GM18858 (cell line): ENCODE measurements around the gene POC1B.

Experiments
- ATAC-seq: cut with Tn5 transposase; IDR thresholded peaks from one replicate; pipeline ENCODE4 v1.9.1; 2021; ENCODE audit not compliant: unreplicated experiment

POC1B gene

DNA sequence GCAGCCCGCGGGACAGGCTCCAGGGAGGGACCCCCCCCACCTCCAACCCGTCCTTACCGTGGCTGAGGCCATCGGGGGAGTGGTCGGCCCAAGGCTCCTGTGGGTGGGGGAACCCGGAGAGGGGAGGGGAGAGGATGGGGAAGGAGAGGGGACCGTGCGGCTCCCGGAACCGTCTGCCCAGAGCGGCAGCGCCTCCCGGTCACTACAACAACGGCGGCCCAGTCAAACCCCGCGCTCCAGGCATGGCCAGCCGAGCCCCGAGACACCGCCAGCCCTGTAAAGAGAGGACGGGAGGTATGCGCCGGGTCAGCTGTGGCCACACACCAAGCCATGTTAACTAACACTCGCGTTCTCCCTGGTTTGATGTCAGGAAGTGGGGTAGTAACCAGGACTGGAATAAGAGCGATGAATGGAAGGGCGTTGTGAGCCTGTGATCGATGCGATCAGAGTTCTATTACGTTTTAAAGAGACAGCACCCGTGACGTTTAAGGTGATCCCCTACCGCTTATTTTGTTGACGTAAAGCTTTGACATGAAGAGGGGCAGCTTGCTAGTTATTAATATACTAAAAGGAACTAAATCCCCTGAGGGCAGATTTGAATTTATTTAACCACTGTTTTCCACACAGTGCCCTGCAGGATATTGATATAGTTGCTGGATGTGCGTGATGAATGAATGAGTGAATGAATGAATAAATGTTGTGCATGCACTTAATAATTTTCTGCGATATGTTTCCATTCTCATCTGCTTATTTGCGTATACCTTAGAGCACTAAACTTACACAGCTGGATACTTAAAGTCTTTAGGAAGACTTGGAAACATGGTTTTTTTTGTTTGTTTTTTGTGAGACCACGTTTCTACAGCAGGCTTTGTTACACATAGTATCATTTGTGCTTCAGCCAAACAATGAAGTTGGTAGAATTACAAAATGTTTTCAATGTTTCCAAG lies at the start of gene POC1B:
Gene POC1B (minus strand): TSS at position 224 of the 947 bp plus-strand sequence. CDS start 152 bp downstream, at position 72.
- ATAC-seq: peak; percentile 39

DNA sequence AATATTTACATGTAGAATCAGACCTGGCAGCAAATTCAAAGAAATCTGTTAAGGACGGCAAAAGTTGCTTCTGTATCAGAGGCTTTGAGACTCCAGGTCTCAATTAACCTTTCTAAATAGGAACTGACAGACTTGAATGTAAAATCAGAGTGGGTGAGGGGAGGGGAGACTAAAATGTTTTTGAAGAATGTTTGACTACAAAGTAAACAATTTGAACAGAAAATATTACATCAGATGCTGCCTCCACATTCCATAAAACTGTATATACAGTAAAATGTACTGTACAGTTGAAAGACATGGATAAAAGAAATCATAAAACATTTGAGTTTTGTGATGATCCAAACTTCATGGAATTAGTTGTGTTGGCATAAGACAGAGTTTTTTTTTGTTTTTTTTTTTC lies 49.5 kb upstream of the POC1B start:
- ATAC-seq: no peak

DNA sequence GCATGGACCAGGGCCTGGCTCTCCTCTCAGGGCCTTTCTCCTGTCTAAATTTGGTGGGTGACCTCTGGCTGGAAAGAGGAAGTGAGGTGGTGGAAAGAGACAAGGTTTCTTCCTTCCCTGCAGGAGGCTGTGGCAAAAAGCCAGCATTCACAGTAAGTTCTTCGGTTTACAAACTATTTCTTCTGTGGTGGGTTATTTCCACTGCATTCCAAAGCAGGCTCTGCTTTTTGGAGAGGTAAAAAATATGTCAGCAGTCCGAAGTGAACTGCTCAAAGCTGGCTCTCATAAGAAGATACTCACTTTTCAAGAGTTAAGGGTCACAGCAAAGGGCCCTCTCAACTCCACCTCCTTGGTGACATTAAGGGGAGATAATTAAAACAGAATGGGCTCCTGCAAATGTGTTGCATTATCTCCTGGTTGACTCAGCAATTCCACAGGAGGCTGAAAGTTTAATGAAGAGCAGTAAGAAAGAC lies 48.9 kb upstream of the POC1B start:
- no peak for ATAC-seq

DNA sequence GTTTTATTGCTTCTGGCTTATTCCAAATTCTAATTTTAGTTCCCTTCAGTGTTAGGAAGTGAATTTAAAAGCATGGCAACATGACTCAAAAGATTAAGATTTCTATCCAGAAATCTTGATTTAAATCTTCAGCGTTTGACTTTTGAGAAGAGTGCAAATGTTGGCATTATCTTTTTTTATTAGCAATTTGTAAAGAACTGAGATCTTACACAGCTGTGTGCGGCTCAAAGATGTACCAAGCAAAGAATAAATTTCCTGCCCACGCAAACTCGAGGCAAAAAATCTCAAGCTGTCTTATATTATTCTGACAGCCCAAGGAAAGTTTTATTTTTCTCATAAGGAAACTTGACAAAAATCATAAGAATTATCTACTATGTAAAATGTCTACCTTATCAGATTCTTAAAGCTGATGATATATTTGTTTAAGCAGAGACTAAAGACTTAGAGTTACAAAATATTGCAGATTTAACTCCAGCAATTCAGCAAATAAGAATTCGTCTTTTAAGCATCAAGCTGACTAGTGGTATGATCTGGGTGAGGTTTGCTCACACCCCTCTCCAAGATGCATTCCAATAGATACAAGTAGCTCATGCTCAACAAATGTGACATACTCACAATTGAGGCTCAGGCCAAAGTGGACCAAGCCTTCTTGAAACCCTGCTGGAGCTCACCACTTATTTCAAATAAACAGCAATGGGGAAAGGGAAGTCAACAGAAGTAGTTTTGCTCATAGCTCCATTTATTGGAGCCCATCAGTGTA lies 47.4 kb upstream of the POC1B start:
- ATAC-seq: no peak

DNA sequence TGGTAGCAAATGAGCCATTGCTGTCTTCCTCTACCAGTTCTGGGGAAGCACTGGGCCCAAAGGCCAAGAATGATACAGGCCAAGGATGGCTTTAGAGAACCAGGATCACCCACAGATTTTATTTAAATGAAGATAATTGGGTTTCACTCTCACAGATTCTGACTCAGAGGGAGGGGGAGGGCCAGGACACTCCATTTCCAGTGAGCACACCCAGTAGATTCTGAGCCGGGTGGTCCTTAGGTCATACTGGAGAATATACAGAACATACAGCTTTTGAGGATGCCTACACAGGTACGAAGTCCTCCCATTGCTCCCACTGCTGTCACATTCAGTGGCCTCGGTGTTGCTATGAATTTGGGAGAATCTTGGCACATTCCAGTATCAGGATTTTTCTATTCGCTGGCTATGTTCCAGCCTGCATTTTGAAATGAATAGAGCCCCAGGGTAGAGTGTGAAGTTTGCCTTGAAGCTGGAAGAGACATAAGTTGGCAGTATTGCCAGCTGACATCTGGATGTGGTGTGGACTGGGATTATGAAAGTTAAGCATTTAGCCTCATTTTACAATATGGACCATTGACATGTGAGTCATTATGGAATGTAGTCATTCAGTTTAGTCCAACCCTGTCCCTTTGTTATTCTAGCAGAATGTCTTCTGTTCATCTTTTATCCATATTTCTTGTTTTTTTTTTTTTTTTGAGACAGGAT lies 45.8 kb upstream of the POC1B start:
- ATAC-seq: no peak

DNA sequence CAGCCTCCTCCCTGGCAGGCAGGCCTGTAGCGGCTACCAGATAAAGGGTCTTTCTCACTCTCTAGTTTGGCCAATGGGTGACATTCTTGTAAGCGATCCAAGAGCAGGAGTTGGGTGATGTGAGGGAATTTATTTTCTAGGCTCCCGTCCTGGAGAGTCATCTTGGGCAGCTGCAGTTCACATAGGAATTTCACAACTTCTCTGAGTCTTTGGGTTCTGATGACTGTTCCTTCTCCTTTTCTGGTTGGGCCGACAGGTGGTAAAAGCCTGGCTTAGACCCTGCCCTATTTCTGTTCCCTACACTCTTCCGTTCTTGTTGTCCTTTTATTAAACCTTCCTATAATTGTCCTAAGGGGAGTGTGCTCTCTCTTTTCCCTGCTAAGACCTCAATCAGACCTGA lies 42.6 kb upstream of the POC1B start:
- ATAC-seq: no peak

DNA sequence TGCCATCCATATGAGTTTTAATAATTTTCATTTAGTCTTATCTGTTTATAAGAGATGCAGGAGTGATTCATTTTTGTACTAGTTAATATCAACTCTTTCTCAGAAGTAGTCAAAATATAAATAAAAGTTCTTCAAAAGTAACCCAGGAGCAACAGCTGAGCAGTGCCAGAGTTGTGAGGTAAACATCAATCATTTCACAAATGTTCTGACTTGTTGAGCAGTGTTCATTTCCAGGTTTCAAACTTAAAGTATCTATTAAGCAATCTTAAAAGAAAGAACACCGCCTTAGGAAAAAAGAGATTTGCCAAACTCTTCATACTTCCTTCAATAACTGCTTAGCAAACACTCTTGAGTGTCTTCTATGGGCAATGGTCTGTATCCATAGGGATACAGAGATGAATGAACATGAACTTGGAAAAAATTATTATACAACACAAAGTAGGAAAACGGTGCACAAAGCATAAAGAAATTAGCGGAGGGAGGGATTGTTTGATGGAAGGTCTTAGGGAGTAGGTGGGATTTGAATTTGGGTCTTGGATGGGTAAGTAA lies 41.9 kb upstream of the POC1B start:
- ATAC-seq: no peak

DNA sequence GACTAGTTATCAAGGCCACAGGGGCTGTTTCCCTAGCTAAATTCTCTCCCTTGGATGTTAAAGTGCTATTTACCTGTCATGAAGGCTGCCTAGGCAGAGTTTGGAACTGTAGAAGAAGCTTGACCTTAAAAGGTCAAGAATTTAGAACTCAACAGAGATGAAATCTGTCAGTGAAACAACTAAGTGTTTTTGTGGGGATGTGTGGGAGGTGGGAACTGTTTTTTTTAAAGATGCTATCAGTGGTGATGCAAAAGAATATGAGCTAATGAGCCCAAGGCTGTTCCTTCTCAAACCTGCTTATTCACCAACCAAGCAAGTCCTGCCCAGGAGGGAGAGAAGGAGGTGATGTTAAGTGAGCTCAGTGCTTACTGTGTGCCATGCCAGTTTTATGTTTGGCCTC lies 40.8 kb upstream of the POC1B start:
- peak; percentile 73 for ATAC-seq

DNA sequence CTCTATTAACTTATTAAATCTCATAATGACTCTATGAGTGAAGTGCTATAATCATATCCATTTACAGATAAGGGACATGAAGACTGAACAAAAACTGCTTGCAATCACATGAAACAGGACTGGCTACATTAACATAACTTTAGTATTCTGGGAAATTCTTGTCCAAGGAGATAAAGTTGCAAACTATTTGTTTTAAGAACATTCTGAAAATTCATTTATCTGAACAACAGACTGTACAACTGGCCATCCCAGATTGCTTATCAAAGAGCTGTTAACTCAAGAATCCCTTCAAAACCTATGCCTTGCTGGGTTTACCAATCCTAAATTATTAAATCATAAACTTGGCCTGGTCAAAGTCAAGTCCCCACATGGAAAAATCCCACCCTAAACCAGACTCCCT lies 39.2 kb upstream of the POC1B start:
- ATAC-seq: no peak

DNA sequence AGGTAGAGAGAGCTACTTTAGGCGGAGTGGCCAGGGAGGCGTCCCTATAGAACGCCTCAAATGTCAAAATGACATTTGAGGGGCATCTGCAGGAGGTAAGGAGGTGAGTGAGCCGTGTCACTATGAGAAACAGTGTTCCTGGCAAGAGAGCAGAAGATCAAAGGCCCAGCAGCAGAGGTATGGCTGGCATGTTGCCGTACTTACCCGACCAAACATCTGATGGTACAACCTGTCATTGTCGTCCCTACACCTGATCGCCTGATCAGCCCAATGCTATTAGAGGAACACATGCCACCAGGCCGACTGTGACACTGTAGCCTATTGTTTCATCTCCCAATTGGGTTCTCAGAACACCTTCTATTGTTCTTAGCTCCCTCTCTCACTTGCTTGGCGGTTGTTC lies 33.9 kb upstream of the POC1B start:
- ATAC-seq: no peak

DNA sequence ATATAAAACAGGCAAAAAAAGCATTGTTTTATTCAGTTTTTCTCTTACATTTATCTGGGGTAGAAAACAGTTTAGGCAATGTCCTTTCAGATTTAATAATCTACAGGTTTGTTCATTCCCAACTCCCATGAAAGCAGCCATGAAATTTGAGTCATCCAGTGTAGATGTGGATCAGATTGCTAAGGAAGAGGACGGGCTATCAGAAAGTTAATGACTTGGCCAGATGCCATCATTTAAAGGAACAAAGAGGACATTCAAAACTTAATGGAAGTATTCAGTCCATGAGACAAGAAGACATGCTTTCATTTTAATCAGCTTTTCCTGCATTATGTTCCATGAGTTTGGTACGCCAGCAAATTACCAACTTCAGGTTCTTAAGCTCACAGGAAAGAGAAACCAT lies 31.1 kb upstream of the POC1B start:
- no peak for ATAC-seq

DNA sequence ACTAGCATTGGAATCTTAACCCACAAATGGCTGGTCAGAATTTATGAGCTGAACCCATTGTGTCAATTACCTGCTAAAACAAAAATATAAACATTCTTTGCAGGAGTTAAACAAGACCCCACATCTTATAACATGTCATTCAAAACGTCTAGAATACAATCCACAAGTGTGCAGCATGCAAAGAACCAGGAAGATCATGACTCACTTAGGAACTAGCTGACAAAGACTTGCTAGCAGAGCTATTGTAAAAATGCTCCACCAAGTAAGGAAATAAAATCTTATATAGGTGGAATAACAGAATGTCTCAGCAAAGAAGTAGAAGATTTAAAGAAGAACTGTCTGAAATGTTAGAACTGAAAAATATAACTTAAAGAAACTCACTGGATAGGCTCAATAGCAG lies 26.5 kb upstream of the POC1B start:
- no peak for ATAC-seq

DNA sequence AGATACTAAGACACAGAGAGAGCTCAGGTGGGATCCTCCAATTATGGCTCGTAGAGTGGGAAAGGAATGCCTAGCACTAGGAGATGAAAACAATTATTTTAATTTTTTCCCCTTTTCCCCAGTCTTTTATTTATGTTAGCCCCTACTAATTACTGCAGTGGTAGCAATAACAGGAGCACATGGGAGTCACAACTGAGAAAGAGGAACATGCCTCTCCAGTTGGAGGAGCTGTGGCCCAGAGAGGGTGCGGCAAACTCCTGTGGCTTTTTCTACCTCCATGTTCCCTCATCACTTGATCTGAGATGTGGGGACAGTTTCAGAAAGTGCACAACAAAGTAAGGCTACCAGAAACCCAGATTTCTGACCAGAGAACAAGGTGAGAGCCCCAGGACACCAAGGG lies 25.9 kb upstream of the POC1B start:
- no peak for ATAC-seq

DNA sequence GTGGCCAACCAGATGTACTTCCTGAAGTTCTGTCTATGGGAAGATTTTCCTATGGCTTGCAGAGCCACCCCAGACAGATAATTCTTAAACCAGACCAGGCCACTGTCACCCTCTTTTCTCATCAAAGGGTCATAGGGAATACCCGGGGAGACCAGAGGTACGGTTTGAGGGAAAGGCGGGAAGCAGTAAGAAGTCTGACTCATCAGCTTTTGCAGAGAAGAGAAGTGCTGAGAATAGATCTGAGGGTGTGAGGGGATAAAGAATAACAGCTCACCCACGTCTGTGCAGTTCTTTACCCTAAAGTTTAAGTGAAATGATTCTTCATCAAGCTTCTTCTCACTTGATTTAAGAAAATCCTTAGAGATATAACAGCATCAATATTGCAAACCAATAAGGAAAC lies 21.3 kb upstream of the POC1B start:
- ATAC-seq: no peak

DNA sequence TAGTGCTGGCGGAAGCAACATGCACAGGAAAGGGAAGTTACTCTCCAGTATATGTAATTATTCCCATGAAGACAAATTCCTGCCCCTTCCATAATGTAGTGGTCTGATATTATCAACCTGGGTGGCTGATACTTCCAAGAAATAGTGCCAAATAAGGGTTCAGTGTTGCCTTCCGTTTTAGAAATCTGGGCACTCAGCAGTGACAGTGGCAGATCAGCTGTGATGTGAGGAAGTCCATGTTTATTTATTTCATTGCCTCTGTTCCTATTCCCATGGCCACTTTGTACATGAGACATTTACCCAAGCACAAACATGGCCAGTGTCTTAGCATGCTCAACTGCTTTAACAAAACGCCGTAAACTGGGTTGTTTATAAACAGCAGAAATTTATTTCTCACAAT lies 20.3 kb upstream of the POC1B start:
- no peak for ATAC-seq

DNA sequence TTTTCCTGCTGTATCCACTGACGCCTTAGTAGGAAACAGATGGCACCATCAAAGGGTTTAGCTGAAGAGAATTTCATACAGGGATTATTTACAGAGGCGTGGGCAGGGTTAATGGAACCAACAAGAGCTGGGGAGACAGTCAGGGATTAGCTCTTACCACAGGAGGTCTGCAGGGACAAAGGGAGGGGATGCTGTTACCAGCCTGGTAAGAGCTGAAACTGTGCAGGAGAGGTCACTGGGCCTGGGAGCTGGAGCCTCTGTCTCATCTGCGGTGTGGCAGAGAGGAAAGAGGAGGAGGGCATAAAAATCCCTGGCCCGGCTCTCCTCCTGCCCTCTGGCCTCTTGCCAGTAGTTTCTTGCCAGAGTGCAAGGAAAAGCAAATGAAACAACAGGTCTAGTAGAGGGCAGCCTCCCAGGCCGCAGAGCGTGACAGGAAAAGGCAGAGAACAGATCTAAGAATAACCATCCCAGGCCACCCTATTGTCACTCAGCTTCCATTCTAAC lies 18.9 kb upstream of the POC1B start:
- ATAC-seq: no peak

DNA sequence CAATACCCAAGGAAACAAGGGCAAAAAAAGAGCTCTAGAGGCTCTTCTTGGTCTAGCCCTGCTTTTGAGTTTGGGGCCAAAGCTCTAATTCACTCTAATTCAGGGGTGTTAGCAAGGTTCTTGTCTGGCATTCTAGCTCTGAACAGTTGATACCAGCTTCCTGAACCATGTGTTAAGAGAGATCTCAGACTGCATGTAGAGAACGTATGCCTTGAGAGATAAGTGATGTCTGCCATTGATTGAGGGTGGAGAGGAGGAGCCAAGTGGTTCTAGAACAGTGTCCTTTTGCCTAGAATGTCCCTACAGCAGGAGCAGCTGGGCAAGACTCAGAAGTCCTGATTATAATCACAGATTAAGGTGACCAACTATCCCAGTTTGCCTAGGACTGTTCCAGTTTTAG lies 18.2 kb upstream of the POC1B start:
- ATAC-seq: no peak

DNA sequence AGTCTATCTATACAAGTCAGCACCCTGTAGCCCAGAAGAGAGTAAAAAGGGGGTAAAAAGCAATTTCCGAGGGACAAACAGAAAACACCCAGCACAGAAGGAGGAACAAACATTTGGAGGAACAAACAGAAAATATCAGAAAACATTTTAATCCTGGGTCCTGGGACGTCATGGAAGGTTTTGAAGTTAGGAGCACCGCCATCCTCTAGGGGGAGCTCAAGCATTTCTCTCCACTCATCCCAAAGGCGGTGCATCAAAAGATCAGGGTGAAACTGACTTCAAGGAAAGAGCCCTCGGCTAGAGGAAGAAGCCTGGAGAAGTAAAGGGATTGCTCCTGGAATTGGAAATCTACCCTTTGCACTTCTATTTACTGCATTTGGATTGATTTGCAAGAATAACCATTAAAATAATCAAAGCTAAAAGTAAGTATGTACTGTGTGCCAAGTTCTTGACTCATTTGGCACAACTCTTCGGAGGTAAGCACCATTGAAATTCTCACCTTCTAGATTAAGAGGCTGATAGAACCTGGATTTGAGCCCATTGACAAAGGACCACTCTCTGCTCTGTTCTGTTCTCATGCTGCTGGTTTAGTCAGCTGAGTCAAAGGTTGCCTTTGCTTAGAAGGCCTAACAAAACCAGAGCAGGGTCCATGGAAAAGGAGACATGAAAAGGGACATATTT lies 17.2 kb upstream of the POC1B start:
- ATAC-seq: no peak

DNA sequence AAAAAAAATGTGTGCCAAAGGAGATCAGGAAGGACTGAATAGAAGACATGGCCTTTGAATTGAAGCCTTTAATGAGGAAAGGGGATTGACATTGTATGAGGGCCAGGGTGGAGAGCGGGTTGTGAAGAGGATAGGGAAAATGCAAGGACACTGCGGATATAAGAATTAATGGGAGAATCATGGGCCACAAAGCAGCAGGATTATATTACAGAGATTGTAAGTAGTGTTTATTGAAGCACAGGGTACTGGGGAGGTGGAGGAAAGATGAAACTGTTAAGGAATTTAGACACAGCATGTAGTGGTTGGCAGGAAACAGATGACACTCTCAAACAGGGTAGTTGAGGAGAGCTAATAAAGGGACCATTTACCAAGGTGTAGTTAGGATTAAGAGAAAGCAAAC lies 16.4 kb upstream of the POC1B start:
- ATAC-seq: no peak

DNA sequence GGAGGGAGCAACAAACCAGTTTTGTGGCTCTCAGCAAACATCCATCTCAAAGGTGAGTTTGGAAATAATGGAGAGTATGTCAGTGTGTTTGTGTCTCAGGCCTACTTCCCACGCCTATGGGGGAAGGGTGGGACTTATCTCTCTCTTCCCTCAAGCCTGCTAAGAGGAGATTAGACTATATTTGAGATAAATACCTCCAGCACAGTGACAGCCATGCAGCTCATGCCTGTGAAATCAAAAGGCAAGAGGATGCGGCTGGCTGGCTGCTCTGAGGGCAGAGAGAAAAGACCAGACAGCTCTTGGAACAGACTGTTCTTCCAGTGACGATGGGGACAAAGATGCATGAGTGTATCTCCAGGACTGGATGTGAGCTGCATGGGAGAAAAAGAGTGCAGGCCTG lies 14.7 kb upstream of the POC1B start:
- no peak for ATAC-seq
